Erythroblast (primary cell): Measurements from ENCODE around the gene MGRN1.

Experiments used
- GATA1 ChIP-seq: IDR thresholded peaks from 2 replicates; pipeline ENCODE4 v1.6.1; 2011; ENCODE audit warnings: low read depth, mild to moderate bottlenecking, control low read depth, low read length, moderate library complexity
- POLR2A ChIP-seq: IDR thresholded peaks from 2 replicates; pipeline ENCODE4 v1.6.1; 2011; ENCODE audit warnings: mild to moderate bottlenecking, low read length

GRCh38 chr16:4636196-4636595, 11.6 kb downstream of the MGRN1 start:
- no peak for TF ChIP-seq POLR2A
- TF ChIP-seq GATA1: no peak
